ENCODE data around the gene DHRS3. TPM values are rescaled to one million over a fixed set of nuclear protein-coding genes. Genes with fewer than 3 reads are reported as not detected.

DHRS3 gene
- total RNA-seq, 1 donor from 2014 or later, result 111 TPM

DNA sequence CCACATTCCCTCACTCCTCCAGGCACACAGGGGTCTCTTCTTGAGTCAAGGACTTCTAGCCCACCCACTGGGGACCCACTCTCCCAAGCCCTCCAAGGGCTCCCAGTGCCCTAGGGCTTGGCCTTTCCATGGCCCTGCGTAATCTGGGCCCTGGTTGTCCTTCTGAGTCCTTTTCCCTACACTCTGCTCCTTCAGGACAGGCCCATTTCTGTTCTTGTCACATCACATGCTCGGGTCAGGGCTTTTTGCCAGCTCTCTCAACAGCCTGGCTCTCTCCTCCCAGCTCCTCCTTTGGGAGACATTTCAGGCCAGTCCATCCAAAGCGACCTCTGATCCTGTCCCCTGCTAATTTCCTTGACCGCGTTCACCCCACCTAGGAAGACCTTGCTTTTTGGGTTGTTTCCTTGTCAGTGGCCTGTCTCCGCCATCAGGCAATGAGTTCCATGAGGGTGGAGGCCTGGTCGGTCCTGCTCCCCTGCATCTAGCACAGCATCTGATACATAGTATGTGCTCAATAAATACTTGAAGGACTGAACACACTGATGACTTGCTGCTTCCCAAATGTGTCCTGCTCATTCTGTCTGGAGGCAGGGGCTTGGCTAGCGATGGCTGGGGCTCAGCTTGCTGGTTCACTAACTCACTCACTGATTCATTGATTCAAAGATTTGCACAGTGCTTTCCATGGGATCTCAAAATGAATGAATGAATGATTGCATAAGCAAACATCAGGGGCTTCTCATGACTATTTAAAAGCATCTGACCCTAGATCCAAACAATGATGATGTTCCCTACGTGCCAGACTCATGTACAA, 44.8 kb downstream of the DHRS3 start:
- Histone ChIP-seq H3K27me3 (no peaks in the 10 kb centered on the region), H3K27ac (peak overlapping the region; percentile 61), H3K36me3 (peaks cover 0 to 69% of the 10 kb centered on the region in 2 donors), H3K4me1 (peaks cover 18% of the 10 kb centered on the region), H3K9me3 (no peaks in the 10 kb centered on the region), H3K4me3 (no peak overlapping the region)
- intact Hi-C loops (cut with DNase I), result no loop called here
- no peak for TF ChIP-seq POLR2A (IDR thresholded peaks at IDR 0.05)
- TF ChIP-seq, protein P1, sequence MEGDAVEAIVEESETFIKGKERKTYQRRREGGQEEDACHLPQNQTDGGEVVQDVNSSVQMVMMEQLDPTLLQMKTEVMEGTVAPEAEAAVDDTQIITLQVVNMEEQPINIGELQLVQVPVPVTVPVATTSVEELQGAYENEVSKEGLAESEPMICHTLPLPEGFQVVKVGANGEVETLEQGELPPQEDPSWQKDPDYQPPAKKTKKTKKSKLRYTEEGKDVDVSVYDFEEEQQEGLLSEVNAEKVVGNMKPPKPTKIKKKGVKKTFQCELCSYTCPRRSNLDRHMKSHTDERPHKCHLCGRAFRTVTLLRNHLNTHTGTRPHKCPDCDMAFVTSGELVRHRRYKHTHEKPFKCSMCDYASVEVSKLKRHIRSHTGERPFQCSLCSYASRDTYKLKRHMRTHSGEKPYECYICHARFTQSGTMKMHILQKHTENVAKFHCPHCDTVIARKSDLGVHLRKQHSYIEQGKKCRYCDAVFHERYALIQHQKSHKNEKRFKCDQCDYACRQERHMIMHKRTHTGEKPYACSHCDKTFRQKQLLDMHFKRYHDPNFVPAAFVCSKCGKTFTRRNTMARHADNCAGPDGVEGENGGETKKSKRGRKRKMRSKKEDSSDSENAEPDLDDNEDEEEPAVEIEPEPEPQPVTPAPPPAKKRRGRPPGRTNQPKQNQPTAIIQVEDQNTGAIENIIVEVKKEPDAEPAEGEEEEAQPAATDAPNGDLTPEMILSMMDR (IDR thresholded peaks at IDR 0.05), result no peak
- TF ChIP-seq POLR2AphosphoS5 (IDR thresholded peaks at IDR 0.05; ENCODE audit: insufficient read depth in 1 of 2, low read depth in 1 of 2), result no peak
- DNase-seq (ENCODE audit: extremely low spot score in 2 of 2), result no peak

DNA sequence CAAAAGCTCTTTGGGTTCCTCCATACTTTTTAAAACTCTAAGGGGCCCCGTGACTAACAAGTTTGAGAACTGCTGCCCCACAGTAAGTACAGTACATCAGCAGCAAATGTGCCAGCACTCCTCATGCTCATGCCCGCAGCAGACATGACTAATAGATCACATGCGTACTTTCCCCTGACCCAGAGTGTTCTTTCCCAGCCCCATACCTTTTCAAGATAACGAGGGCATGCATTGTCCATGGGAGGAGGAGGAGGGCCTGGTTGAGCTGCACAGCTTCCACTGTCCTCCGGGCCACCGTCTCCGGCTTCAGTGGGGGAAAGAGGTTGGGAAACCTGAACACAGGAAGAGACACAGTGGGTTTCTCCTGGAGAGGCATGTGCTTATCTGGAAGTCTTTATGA, 45.5 kb downstream of the DHRS3 start:
- peaks cover 18% of the 10 kb centered on the region for H3K4me1 ChIP-seq
- peaks cover 0 to 69% of the 10 kb centered on the region in 2 donors for H3K36me3 ChIP-seq
- H3K9me3 ChIP-seq, result no peaks in the 10 kb centered on the region
- DNase-seq (ENCODE audit: extremely low spot score in 2 of 2), result no peak
- intact Hi-C loops (cut with DNase I), result no loop called here
- H3K27me3 ChIP-seq, result no peaks in the 10 kb centered on the region
- H3K4me3 ChIP-seq, result no peak overlapping the region
- H3K27ac ChIP-seq, result peak overlapping the region; percentile 61
- TF ChIP-seq, protein P1 (IDR thresholded peaks at IDR 0.05), result no peak
- TF ChIP-seq POLR2A (IDR thresholded peaks at IDR 0.05) (no peak), POLR2AphosphoS5 (IDR thresholded peaks at IDR 0.05; ENCODE audit: insufficient read depth in 1 of 2, low read depth in 1 of 2) (no peak)

DNA sequence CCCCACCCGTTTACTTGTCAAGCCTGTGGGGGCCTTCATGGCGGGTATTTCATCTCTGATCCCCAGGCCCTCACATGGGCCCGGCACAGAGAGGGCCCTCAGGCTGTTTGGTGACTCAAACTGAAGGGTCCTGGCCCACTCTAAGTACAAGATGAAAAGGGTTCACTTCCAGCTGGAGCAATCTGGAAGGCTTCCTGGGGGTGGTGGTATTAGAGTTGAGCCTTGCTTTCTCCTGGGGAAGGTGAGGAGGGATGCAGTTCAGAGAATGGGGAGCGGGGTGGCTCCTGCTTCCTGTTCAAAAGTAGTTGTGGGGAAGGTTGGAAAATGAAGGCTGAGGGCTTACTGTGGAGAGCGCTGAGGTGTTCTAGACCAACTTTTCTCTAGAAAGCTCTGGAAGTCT, 47.7 kb downstream of the DHRS3 start:
- DNase-seq (ENCODE audit: extremely low spot score in 2 of 2), result no peak
- H3K36me3 ChIP-seq, result peaks cover 0 to 62% of the 10 kb centered on the region in 2 donors
- H3K27ac ChIP-seq, result no peak overlapping the region

GRCh38 chr1:12568009-12568767, 49.8 kb downstream of the DHRS3 start:
- Histone ChIP-seq H3K4me3 (no peak overlapping the region), H3K27me3 (no peaks in the 10 kb centered on the region), H3K4me1 (peaks cover 16% of the 10 kb centered on the region), H3K27ac (no peak overlapping the region), H3K9me3 (no peaks in the 10 kb centered on the region), H3K36me3 (peaks cover 0 to 51% of the 10 kb centered on the region in 2 donors)
- DNase-seq (ENCODE audit: extremely low spot score in 2 of 2), result no peak
- intact Hi-C loops (cut with DNase I), result no loop called here
- TF ChIP-seq POLR2A (IDR thresholded peaks at IDR 0.05) (no peak), POLR2AphosphoS5 (IDR thresholded peaks at IDR 0.05; ENCODE audit: insufficient read depth in 1 of 2, low read depth in 1 of 2) (no peak)
- TF ChIP-seq, protein P1 (IDR thresholded peaks at IDR 0.05), result no peak

More for the DNA sequence above, 47.7 kb downstream of the DHRS3 start:
- Histone ChIP-seq H3K4me3 (no peak overlapping the region), H3K4me1 (peaks cover 19% of the 10 kb centered on the region), H3K9me3 (no peaks in the 10 kb centered on the region), H3K27me3 (no peaks in the 10 kb centered on the region)
- intact Hi-C loops (cut with DNase I), result no loop called here
- TF ChIP-seq POLR2A (IDR thresholded peaks at IDR 0.05) (no peak), POLR2AphosphoS5 (IDR thresholded peaks at IDR 0.05; ENCODE audit: insufficient read depth in 1 of 2, low read depth in 1 of 2) (no peak)
- TF ChIP-seq, protein P1 (IDR thresholded peaks at IDR 0.05), result no peak

Data from vagina (tissue), 2 donors.